GM18907 (cell line): ENCODE data around the gene LRRC4C.

Experiments
- ATAC-seq: cut with Tn5 transposase; IDR thresholded peaks from one replicate; pipeline ENCODE4 v1.9.1; 2021; ENCODE audit warnings: mild to moderate bottlenecking, moderate library complexity; ENCODE audit not compliant: unreplicated experiment

The LRRC4C gene

DNA sequence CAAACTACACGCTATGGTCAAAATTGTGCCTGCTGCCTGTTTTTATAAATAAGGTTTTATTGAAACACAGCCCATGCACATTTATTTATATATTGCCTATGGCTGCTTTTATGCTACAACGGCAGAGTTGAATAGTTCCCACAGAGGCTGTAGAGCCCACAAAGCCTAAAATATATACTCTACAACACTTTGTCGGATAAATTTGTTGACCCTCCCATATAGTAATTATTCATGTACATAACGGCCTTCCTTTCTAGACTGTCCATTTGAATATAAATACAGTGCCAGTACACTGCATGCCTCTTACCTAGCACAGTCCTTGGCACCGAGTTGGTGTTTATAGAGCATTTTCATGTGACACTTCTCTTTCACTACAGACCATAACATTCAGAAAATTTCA is 314.0 kb downstream of the LRRC4C start:
- ATAC-seq = no peak

DNA sequence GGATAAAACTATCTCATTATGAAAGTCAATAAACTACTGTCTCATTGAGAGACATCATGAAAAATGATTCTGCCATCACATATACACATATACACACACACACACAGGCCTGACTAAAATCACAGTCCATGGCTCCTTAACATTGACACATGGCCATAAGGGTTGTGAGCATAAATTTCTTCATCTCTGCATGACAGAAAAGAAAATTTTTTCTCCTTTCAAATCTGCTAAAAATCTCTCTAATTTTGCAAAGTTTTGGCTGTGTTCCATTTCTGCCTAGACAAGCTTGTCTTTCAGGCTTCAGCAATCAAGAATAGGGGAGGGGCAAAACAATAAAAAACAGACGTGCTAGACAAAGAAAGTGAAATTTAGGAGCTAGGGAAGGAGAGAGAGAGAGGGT is 324.5 kb downstream of the LRRC4C start:
- ATAC-seq = no peak

DNA sequence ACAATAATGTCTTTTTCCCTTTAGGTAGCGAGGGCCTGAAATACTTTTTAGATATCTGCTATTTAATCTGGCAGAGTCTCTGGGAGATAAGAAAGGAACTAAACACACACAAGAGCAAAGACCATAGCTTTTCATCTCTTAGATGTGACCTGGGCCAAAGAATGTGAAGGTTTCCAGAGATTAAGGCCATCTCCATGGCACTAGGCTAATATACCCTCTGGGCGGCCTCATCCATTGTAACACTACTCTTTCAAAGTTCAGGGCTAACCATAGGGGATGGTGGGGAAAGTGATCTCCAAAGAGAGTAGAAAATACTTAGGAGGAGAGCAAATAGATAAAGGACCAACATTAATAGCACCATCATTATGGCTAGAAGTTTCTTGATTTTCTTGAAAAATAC is 326.4 kb downstream of the LRRC4C start:
- no peak for ATAC-seq

DNA sequence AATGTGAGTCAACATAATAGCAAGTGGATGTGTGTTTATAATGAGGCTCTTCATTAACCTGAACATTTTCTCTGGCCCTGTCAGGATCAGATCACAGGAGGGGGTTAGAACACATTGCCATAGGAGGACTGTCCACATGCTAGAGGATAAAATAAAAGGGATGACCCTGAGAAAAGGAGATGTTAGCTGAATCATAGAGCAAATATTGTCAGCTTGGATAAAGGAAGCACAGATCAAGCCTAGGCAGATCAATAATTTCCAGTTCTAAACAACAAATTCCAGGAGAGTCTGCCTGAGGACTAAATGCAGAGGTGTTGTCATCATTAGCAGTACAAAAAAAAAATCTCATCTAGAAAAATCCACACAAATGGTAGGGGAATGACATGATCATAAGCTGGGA is 337.9 kb downstream of the LRRC4C start:
- no peak for ATAC-seq

DNA sequence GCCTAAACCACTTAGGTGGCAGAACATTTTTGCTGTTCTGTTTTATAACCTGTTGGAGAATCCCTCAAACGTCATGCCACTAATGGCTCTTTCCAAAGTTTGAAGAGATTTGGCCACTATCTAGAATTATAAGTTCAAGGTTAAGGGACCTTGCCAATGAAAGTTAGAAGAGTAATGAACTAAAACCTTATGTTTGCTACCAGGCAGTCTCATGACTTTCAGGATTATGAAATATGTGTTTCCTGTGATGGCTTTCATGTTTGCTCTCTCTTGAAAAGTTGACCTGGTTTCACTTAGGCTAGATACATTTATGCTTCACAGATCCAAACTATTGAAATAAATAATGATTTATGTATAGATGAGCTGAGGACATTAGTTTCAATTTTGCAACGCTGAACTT is 340.0 kb downstream of the LRRC4C start:
- ATAC-seq = no peak

DNA sequence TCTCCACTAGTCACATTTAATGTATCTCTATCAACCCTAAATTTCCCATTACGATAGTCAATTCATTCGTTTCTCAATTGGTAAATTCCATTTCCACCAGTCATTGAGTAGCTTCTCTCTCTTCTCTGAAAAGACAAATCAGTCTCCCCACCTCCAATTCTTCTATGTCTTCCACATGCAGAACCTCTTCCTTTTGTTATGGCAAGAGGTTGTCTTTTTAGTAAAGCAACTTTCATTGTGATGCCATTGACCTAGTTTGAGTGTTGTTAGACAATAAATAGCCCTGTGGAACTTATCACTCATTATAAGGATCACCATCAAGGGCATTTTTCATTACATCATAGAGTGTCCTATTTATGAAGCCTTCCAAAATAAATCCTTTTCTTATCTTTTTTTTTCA is 340.9 kb downstream of the LRRC4C start:
- ATAC-seq = no peak

DNA sequence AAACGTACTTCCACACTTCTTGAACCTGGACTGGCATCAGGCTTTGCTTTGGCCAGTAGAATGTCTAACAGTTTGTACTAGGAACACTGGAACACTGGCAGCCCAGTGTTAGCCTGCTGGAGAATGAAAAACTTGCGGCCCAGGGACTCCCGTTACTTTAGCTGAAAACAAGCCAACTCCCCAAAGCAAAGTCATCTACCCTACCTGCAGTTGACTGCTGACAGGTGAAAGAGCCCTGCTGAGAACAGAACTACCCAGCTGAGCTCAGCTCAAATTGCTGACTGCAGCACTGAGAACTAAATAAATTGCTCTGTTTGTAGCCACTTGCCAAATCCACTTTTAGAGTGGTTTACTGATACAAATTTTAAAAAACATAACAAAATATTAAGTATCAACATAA is 342.5 kb downstream of the LRRC4C start:
- ATAC-seq = no peak

DNA sequence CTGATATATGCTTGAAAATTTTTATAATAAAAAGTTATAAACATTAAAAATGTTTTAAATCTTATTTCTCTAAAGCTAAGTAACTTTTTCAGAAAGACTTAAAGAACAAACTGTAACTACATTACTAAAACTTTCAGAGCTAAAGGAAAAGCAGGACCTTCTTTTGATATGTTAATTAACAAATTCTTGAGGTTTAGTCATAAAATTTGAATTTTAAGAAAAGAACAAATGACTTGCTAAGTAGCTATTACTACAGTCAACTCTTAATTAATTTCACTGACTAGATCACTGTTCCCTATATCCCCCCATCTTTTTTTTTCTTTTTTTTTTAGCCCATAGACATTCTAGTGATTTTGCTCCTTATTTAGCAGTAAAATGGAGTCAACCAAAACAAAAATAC is 344.4 kb downstream of the LRRC4C start:
- ATAC-seq = no peak

DNA sequence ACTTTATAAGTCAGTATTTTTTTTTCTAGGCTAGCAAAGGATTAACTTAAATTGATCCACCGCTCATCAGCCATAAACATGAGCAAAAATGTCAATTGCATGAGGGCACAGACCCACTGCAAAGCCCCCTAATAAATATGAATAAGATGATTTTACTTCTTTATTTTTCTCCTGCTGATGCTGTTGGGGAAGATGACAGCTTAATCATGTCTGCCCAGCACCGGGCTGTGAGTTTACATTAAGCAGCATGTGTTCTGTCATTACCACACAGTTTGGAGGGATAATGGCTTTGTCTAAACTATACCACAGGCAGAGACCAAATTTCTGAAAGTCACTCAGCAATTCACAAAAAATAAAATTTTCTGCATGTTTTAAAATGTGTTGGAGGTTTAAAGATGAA is 346.3 kb downstream of the LRRC4C start:
- ATAC-seq = no peak

DNA sequence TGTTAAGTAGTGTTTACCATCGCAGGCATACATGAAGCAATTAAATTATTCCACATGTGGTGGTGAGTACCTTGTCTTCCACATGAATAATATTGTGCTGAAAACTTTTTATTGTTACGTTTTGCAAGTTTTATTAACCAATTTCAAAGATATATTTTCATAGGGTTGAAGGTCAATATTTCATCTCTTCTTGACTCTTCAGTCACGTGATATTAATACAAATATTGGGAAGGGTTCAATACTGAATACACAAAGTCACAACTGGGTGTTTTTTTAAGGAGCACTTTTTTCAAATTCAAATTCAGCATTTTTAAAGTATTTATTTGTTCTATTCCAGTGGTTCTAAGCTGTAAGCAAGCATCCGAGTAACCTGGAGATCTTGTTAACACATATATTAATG is 348.9 kb downstream of the LRRC4C start:
- ATAC-seq = no peak

DNA sequence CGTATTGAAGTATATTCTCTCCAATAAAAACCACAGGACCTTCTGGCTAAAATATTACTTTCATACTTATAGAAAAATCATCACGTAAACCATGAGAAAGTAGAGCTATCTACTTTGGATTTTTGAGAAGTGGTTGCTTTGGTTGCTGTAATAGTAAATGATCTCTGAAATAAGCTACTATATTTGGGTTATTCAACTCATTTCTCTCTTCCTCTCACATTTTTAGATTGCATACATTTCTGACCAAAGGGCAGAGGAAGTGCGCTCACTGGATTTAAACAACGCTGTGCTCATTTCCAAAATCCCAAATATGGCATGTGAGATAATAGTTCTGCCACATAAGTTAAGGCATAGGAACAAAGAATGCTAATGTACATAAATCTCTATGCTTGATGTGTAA is 357.0 kb downstream of the LRRC4C start:
- ATAC-seq = no peak

DNA sequence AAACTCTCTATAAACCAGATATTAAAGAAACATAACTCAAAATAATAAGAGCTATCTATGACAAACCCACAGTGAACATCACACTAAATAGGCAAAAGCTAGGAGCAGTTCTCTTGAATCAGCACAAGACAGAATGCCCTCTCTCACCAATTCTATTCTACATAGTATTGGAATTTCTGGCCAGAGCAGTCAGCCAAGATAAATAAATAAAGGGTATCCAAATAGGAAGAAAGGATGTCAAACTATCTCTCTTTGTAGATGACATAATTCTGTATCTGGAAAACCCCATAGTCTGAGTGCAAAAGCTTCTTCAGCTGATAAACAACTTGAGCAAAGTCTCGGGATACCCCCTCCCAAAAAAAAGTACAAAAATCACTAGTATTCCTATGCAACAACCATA is 359.8 kb downstream of the LRRC4C start:
- no peak for ATAC-seq

DNA sequence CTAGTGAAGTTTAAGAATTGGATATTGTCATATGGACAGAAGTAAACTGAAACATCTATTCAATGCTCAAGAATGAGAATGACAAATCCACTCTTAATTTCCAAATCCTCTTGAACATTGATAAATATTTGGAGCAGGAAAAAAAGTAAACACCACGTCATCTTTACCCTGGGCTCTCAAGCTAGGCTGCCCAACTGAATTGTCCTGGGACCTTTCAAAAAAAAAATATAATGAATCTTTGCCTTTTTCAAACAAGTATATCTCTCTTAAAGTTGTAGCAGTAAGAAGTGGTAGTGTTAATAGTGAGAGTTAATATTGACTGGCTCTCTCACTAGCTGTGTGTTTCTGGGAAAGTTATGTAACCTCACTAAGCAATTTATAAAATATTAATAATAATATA is 374.3 kb downstream of the LRRC4C start:
- ATAC-seq = no peak

DNA sequence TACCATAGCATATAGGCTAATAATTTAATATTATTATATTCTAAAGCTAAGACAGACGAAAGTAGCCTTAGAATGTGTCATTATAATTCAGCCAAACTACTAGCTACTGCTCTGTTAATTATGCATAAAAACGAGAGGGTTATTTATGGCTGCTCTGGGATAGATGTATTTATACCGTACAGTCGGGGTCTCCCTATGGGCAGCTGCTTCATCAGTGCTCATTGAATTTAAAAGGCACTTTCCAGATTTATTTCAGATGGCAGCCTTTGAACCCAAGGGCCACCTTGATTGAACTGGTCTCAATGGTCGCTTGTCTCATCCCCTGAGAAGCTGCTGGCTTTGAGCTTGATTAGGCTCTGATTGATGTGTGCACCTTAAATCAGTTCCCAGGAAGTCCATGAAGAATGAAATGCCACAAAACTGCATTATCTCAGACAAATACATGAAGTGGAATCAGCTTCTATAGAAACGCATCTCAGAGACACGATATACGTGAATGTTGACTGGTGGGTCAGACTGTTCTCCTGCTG is 377.6 kb downstream of the LRRC4C start:
- no peak for ATAC-seq

DNA sequence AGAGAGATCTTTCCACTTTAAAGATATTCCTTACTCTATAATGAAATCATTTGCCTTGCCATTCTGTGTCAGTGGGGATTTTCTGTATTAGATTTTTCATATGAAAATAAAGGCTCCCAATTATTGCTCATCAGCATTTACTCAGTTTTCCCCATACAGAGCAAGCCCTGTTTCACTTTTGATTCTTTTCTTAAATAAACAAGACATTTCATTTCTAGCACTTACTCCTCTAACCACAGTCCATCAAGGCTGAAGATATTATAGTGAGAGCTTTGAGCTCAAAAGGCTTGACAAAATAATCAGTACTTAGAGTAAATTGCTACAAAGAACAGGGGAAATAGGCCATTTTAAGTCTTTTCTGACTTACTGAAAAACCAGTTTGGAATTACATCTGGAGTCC is 385.1 kb downstream of the LRRC4C start:
- ATAC-seq = no peak

DNA sequence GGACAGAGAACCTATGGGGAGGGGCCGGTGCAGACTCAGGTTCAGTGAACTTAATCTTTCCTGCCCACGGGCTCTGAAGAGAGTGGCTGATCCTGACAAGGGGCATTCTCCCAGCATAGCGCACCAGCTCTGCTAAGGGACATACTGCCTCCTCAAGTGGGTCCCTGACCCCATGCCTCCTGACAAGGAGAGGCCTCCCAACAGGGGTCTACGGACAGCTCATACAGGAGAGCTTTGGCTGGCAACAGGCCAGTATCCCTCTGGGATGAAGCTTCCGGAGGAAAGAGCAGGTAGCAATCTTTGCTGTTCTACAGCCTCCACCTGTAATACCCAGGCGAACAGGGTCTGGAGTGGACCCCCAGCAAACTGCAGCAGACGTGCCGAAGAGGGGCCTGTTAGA is 394.0 kb downstream of the LRRC4C start:
- no peak for ATAC-seq

DNA sequence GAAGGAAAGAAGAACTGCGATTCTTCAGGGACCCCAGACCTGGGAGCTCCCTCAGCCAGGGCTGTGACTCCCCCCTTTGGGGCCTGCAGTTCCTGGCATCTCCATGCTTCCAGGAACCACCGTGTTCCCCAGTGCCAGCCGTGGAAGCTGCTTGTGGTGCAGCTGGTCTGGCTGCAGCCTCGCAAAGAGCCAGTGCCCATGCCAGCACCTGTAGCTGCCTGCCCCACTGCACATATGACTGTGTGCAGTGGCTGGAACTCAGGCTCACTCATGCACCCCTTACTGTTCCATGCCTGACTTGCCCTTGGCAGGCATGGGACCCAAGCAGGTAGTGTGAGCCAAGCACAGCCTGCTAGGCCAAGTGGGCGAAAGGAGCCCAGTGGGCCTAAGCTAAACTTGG is 401.3 kb downstream of the LRRC4C start:
- no peak for ATAC-seq

DNA sequence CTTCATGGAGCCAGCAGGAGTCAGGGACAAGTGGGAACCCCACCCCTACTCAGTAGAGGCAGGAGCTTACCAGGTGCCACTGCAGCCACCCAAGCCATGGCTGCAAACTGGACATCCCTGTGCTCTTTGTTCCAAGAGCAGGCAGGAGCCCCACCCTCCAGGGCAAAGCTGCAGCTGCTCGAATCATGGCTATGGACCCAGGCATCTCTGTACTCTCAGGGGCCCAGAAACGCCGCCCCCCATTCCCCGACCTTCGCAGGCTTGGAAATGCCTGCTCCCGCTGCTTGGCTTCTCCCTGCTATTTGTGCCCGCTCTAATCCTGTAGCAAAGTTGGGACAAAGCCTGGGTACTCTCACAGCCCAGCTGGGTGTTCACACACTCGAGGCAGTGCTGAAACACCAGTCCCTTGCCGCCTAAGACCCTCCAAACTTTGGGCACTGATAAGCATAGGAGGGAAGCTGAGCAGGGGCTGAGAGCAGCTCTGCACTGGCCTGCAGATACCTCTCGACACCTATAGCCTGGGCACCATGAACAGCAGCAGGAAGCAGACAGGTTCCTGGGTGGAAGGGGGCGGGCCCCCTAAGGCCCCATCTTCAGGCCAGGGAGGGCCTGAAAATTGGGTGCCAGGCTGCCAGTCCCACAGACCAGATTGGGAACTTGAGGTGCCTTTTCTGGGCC is 402.4 kb downstream of the LRRC4C start:
- ATAC-seq = no peak

DNA sequence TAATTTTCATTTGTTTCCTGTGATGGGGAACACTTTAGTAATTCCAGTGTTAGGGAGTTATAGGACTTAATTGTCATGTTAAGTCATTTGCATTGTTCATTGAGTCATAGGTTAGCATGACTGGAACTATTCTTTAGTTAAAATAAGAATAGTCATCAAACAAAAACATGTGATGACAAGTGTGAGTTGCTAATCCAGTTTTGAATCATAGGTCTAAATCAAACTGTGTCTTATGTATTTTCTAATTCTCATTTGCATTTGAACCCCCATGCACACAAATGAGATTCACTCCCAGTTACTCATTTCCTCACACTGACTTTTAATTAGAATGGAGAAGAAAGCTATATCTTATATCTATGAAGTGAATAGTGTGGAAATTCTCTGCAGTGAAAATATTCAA is 405.6 kb downstream of the LRRC4C start:
- ATAC-seq = no peak

DNA sequence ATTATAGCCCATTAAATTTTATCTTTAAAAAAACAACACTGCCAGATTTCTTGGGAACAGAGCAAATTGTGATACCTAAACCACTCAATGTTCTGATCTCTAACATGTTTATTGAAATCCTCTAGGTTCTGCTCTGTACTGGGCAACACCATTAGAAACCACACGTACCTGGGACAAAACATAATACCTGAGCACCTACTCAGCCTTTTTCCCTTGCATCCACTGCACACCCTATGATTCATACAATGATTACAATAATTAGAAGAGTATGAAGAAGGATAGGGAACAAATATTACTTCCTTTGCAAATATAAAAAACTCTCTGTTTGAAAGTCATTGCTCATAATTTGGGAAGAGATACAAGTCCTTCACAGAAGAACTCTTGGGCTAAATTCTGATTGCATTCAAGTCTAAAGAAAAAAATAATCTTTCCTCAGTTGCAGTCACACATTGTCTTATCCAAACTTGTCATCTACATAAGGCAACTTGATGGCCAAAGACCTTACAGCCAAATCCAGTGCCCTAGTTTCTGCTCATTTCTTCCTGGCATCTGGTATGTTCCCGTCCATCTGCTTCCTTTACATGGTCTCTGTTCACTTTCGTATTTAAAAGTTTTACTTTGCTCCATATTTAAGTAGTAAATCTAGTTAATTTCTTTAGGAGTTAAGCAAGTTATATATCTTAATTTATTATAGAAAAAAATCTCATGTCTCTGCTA is 407.4 kb downstream of the LRRC4C start:
- no peak for ATAC-seq

DNA sequence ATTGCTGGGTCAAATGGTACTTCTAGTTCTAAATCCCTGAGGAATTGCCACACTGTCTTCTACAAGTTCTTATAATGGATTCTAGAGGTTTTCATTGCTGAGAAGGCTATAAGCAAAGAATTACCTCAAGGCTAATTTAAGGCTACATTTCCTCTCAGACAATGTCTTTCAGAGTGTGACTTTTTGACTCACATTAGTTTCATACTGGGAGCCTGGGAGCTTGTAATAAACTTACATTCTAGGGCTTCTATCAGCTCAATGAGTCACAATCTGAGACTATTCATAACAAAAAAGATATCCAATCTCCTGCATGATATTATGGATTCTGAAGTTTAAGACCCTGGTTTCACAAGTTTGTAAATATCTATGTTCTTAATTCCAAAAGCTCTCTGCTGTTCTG is 408.7 kb downstream of the LRRC4C start:
- ATAC-seq = no peak

DNA sequence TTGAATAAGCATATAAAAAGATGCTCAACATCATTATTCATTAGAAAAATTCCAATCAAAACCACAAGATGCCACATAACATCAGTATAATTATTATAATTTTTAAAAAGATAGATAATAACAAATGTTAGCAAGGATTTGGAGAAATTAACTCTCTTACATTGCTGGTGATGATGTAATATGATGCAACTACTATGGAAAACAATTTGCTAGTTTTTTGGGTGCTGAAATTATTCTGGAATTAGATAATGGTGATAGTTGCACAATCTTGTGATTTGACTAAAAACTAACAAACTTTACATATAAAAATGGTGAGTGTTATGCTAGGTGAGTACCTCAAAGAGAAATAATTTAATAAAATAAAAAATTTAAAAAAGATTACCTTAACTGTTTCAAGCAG is 412.2 kb downstream of the LRRC4C start:
- no peak for ATAC-seq

DNA sequence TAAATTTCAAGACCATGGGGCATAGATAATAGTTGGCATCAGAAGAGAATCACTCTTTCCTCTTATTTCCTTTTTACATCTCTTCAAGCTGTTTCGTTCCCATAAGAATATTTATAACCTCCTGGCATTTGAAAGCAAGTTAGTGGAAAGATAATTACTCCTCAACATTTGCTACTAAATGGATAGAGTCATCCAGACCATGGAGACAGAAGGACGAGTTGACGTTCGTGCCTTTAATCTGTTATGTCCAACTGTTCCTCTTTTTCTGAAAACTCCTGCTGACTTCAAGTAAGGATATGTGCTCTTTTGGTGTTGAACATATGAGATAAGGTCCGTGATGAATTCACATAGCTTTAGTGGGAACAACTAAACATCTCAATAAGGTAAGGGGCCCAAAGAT is 414.2 kb downstream of the LRRC4C start:
- ATAC-seq = no peak
